Erythroblast (primary cell): ENCODE data around the gene PROCR.

ENCODE experiments used
- GATA1 ChIP-seq: IDR thresholded peaks from 2 replicates; pipeline ENCODE4 v1.6.1; 2011; ENCODE audit warnings: low read depth, mild to moderate bottlenecking, control low read depth, low read length, moderate library complexity
- POLR2A ChIP-seq: IDR thresholded peaks from 2 replicates; pipeline ENCODE4 v1.6.1; 2011; ENCODE audit warnings: mild to moderate bottlenecking, low read length

GRCh38 chr20:35145141-35145564 lies 26.7 kb upstream of the PROCR start:
- no peak for TF ChIP-seq POLR2A
- no peak for TF ChIP-seq GATA1
